ENCODE results near the gene SEMA5A. TPM values are rescaled to one million over a fixed set of nuclear protein-coding genes. Genes with fewer than 3 reads are reported as not detected.

Gene SEMA5A
- total and polyA plus RNA-seq, 2 of the 8 experiments (the other 6 are each of a cell fraction or from before 2014, with no cell fraction given): 5.3 to 8.9 TPM

DNA sequence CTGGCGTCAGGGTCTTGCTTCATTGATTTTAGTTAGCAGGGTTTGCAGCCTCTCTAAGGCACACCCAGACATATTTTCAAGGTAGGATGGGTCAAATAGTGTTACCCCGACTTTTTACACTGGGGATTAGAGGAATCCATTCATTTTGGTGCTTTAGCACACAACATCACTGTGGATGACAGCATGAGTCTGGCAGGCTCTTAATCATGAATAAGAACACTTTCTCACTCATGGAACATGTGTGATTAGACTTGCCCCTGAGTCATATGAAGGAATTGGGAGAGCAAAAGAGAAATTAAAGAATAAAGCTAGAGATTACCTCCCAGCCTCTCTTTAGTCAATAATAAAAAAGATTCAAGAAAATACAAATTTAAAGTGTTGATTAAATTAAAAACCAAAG is 175.6 kb downstream of the SEMA5A start:
- 98% methylated on average over 2 of the region's 2 CpGs; no CpG with 5 or more reads in 1 of the 2 experiments for WGBS, 2 experiments (ENCODE audit: extremely low coverage in 1 of 2, insufficient coverage in 1 of 2, insufficient read length in 1 of 2, insufficient replicate concordance in 2 of 2, low coverage in 1 of 2, low lambda C conversion rate in 2 of 2, missing lambda C conversion rate in 1 of 2)
- no peak overlapping the region for H3K9ac ChIP-seq (replicated peaks in 1 of 4; ENCODE audit: extremely low read depth in 1 of 4, low read depth in 3 of 4, low read length in 3 of 4)
- H3K4me1 ChIP-seq (replicated peaks in 1 of 4; ENCODE audit: control insufficient read depth in 3 of 4, insufficient read depth in 4 of 4, low read length in 3 of 4): peaks cover 3 to 5% (median 4%) of the 10 kb centered on the region in 4 experiments; a peak in 4 of 7 replicates
- no peak overlapping the region for H3K4me3 ChIP-seq (ENCODE audit: extremely low read depth in 1 of 4, insufficient read depth in 2 of 4, low read depth in 3 of 4, low read length in 4 of 4)
- H4K8ac ChIP-seq (ENCODE audit: extremely low read depth, insufficient read depth, low read length): no peak overlapping the region
- no peak overlapping the region for H3K56ac ChIP-seq (replicated peaks; ENCODE audit: insufficient read length, low read depth, low read length)
- H3K79me2 ChIP-seq (ENCODE audit: control insufficient read depth in 1 of 2, insufficient read depth in 2 of 2, low read length in 2 of 2): no peaks in the 10 kb centered on the region; a peak in 1 of 4 replicates
- no peaks in the 10 kb centered on the region for H3K27me3 ChIP-seq (replicated peaks in 1 of 4; ENCODE audit: control insufficient read depth in 3 of 4, extremely low read depth in 1 of 4, insufficient read depth in 3 of 4, low read length in 3 of 4)
- H3K36me3 ChIP-seq (ENCODE audit: control insufficient read depth in 2 of 4, insufficient read depth in 4 of 4, low read length in 3 of 4): no peaks in the 10 kb centered on the region
- H3K4ac ChIP-seq (replicated peaks; ENCODE audit: insufficient read length, low read depth, low read length): no peak overlapping the region
- H3K9me3 ChIP-seq (ENCODE audit: insufficient read depth in 2 of 2, low read depth in 1 of 2, low read length in 1 of 2): peaks cover 0 to 3% of the 10 kb centered on the region in 2 experiments; a peak in 1 of 4 replicates
- H2BK15ac ChIP-seq (ENCODE audit: low read length): no peak overlapping the region
- H3K18ac ChIP-seq (ENCODE audit: extremely low read depth, low read length): no peak overlapping the region
- no peak overlapping the region for H4K91ac ChIP-seq (replicated peaks; ENCODE audit: insufficient read length, low read length)
- H3K4me2 ChIP-seq (ENCODE audit: insufficient read depth in 1 of 2, low read depth in 2 of 2, low read length in 2 of 2): no peak overlapping the region
- no peaks in the 10 kb centered on the region for H4K20me1 ChIP-seq (replicated peaks in 1 of 2; ENCODE audit: control insufficient read depth in 1 of 2, insufficient read depth in 2 of 2, low read length in 2 of 2)
- DNase-seq (ENCODE audit: low read depth in 1 of 2, low spot score in 2 of 2) (no peak), FAIRE-seq (no peak)
- H3K23ac ChIP-seq (ENCODE audit: insufficient read length): no peak overlapping the region
- H4K5ac ChIP-seq (ENCODE audit: insufficient read length, low read depth, low read length): no peak overlapping the region
- no peak overlapping the region for H2BK120ac ChIP-seq (replicated peaks; ENCODE audit: low read depth, low read length)
- H2BK20ac ChIP-seq (ENCODE audit: low read length): no peak overlapping the region
- no peak overlapping the region for H2AK5ac ChIP-seq (ENCODE audit: low read depth, low read length)
- H2AFZ ChIP-seq (ENCODE audit: low read length): no peak overlapping the region
- no peak overlapping the region for H3K27ac ChIP-seq (ENCODE audit: low read depth, low read length)
- ChIA-PET POLR2A (ENCODE audit: partially characterized antibody) (no interaction called here), CTCF (ENCODE audit: partially characterized antibody) (interaction anchor here (0.6 kb wide), 1 partner anchor 334 kb away, joined by 4 read pairs; no protein-coding TSS in a partner anchor)
- H3K14ac ChIP-seq (ENCODE audit: insufficient read length): no peak overlapping the region
- TF ChIP-seq, protein P1, sequence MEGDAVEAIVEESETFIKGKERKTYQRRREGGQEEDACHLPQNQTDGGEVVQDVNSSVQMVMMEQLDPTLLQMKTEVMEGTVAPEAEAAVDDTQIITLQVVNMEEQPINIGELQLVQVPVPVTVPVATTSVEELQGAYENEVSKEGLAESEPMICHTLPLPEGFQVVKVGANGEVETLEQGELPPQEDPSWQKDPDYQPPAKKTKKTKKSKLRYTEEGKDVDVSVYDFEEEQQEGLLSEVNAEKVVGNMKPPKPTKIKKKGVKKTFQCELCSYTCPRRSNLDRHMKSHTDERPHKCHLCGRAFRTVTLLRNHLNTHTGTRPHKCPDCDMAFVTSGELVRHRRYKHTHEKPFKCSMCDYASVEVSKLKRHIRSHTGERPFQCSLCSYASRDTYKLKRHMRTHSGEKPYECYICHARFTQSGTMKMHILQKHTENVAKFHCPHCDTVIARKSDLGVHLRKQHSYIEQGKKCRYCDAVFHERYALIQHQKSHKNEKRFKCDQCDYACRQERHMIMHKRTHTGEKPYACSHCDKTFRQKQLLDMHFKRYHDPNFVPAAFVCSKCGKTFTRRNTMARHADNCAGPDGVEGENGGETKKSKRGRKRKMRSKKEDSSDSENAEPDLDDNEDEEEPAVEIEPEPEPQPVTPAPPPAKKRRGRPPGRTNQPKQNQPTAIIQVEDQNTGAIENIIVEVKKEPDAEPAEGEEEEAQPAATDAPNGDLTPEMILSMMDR (IDR thresholded peaks at IDR 0.05; ENCODE audit: control extremely low read depth in 1 of 3, insufficient read depth in 1 of 3, low read depth in 1 of 3, low read length in 3 of 3): no peak
- no peak for TF ChIP-seq KDM4A (IDR thresholded peaks at IDR 0.05; ENCODE audit: low read depth, low read length, severe bottlenecking)
- TF ChIP-seq SP4 (IDR thresholded peaks at IDR 0.05; ENCODE audit: low read length): no peak
- TF ChIP-seq CBX8 (IDR thresholded peaks at IDR 0.05; ENCODE audit: borderline replicate concordance, low read depth, low read length): no peak
- no peak for TF ChIP-seq ASH2L (IDR thresholded peaks at IDR 0.05; ENCODE audit: low read length)
- no peak for TF ChIP-seq JUND (IDR thresholded peaks at IDR 0.05; ENCODE audit: low read length)
- no peak for TF ChIP-seq BACH1 (IDR thresholded peaks at IDR 0.05; ENCODE audit: low read length)
- no peak for TF ChIP-seq BRCA1 (IDR thresholded peaks at IDR 0.05; ENCODE audit: low read depth, low read length)
- no peak for TF ChIP-seq POU5F1 (IDR thresholded peaks at IDR 0.05; ENCODE audit: low read depth, low read length)
- TF ChIP-seq CTBP2 (IDR thresholded peaks at IDR 0.05; ENCODE audit: borderline replicate concordance, insufficient read depth, insufficient read length, low read length): no peak
- no peak for TF ChIP-seq CEBPB (IDR thresholded peaks at IDR 0.05; ENCODE audit: low read depth, low read length)
- H3K23me2 ChIP-seq (ENCODE audit: low read depth, low read length): no peaks in the 10 kb centered on the region; the same call in 1 of the 2 replicates
- no peaks in the 10 kb centered on the region for H3K79me1 ChIP-seq (ENCODE audit: low read depth, low read length)
- no peak overlapping the region for H2BK5ac ChIP-seq (ENCODE audit: low read depth, low read length)
- H2BK12ac ChIP-seq (ENCODE audit: low read depth, low read length): no peak overlapping the region

Measured in H1 (cell line).